Cerebellar nuclear complex (tissue), 1 donor: ENCODE measurements around the gene ETV5.
"Not testable (repeated sequence)": the region's sequence is repeated elsewhere in the genome, so short reads cannot be mapped to it uniquely, and the experiment has no call there.

Experiments used
- DNase-seq, 2 experiments: peaks; one replicate each; lab custom pipeline; 2025; lab: John Stamatoyannopoulos, UW

Gene ETV5

DNA sequence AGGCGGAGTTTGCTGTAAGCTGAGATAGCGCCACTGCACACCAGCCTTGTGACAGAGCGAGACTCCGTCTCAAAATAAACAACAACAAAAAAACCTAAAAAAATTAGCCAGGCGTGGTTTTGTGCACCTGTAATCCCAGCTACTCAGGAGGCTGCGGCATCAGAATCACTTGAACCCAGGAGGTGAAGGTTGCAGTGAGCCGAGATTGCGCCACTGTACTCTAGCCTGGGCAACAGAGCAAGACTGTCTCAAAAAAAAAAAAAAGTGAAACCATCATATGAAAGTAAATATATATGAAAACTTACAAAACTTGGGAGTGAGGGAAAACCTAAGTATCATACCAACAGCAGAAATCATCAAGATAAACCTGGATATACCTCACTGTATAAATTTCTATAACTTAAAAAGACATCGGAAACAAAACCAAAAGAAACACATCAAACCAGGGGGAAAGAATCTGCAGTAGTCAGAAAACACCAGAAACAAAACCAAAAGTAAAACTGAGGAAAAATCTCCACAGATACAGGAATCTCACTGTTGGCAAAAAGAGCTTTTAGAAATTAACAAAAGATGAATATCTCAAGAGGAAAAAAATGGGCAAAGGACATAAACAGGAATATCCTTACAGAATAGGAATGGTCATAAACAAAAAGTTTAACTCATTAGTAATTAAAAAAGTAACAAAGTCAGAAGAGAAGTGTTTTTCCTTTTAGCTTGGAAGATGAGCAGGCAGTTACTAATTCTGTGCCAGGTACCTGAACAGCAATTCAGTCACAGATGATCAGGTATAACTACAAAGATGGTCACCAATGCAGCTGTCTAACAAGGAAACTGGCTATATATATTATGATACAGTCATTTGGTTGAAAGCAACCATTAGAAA, 41.3 kb downstream of the ETV5 start:
- DNase-seq = no peak

DNA sequence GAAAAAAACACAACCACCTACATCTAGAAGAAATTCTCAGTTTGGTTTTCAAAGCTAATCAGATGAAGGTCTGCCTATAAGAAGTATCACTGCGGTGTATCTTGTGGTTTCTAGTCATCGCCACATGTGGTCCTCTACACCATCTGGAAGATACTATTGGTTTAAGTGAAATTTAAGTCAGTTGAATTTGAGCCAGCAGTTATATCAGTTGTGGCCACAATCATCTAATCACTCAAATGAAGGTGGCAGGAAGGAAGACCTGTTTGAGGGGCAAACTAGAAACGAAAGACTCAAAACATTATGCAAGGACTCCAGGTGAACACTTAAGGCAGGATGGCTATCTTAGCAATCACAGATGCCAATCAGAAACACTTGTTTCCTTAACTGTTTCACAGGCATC, 48.7 kb downstream of the ETV5 start:
- no peak for DNase-seq

DNA sequence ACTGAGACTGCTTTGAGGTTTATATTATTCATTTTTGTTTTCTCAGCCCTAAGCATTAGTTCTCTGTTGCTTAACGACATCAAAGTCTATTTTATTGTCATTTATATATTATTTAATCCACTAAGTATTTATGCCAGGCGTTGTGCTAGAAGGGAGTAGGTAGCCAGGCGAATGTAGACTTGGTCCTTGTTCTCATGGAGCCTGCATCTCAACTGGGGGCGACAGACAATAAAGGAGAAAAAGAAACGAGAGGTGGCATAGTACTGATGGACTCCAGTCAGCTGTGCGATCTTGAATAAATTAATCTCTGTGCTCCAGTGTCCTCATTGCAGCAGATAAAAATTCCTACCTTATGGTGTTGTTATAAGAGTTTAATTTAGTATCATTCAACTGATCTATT, 49.7 kb downstream of the ETV5 start:
- no peak for DNase-seq

- DNase-seq = no peak
Observed at GRCh38 chr3:186058225-186058624, 50.7 kb downstream of the ETV5 start.

GRCh38 chr3:186057594-186057993, 51.3 kb downstream of the ETV5 start:
- no peak for DNase-seq

DNA sequence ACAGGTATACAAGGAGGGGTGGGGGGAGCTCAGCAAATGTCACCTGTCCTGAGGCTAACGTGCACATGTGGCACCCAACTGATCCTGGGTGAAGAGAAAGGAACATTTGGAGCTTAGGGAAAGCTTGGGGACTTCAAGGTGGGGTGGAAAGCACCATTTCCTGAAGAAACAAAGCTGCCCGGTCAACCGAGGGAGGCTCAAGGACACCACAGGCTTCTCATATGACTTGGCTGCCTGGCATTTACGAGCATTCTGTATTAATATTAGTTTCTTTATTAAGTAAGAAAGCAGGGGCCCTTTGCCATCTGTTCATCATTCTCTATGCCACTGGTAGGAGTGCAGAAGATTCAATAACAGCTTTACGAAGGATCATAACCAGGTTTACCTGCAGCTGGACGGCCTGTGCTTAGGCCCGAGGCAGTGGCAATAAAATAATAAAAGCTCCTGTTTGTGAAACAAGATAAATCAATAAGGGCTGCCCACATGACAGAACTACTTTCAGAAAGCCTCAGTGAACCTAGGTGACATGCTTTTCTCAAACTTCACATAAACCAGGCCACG, 54.0 kb downstream of the ETV5 start:
- no peak for DNase-seq

GRCh38 chr3:186053954-186054791, 54.7 kb downstream of the ETV5 start:
- no peak for DNase-seq

GRCh38 chr3:186052096-186052840, 56.6 kb downstream of the ETV5 start:
- DNase-seq = no peak

GRCh38 chr3:186049001-186049400, 59.9 kb downstream of the ETV5 start:
- DNase-seq = no peak

- DNase-seq = no peak
Observed at GRCh38 chr3:186048119-186048518, 60.8 kb downstream of the ETV5 start.

DNA sequence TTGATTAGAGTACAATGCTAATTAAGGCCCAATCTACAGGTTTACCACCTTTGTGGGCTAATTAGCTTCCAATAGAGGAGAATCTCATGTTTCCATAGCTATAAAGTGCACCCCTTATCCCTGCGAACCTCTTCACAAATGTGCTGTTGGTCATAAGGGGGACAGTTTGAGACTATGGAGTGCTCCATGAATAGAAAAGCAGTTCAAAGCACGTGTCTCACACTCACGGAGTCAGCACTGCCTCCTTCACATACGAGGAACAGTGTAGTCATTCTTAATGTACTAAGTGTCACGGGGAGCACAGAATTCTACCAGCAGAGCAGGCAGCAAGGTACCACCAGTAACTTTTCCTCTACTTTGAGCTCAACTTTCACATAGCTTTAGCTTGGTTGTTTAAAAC, 62.1 kb downstream of the ETV5 start:
- DNase-seq = no peak

DNA sequence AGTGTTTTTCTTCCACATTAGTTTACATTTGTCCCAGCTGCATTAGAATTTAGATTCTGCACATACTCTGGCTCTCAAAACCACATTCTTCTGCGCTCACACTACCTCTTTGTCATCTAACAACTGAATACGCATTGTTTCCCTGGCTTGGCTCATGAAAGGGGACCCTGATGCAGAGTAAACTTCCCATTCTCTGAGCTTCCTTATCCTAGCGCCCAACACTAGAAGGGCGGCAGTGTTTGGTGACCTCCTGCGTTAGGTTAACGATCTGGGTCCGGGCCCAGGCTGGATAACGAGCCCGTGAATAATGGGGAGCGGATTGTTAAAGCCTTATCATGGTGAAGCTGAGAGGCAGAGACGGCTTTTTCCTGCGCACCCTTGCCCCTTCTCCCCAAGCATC, 63.9 kb downstream of the ETV5 start:
- no peak for DNase-seq

DNA sequence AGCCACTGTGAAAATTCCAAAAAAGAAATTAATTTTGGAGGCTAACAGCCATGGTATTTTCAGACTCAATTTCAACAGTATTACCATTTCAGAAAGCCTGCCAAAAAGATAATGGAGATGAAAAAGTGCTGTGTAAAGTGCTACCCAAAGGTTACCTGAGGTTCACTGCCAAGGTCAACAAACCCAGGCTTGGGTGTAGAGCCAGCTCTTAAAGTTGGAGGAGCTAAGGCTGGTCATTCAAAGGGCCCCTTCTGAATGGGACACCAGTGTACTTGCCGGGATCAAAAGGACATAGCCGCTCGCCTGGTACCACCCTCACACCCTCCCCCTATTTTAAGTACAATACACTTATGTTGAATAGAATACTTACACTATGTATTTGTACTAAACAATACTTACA, 64.5 kb downstream of the ETV5 start:
- DNase-seq = no peak

DNA sequence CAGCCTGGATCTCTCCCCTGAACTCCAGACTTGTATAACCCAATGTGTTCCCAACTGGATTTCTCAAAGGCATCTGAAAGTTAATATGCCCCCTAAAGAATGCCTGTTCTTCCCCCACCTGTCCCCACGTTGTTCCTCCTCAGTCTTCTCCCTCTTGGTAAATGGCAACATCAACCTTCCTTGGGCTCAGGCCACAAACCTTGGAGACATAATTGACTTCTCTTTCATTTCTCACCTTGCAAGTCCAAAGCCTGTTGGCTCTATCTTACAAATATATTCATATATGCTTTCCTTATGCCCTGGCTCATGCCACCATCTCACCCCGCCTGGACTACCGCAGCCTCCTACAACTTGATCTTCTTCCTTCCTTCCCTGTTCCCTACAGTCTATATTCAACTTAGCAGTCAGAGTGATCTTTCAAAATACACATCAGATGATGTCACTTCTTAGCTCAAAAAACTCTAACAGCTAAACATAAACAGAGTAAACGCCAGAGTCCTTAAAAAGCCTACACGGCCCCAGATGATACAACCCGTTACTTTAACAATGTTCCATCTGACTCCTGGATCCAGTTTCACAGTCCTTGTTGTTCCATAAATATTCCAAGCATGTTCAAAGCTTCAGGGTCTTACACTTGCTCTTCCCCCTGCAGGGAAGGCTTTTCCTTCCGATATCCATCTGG, 66.2 kb downstream of the ETV5 start:
- DNase-seq = no peak

- DNase-seq = no peak
Observed at GRCh38 chr3:186042036-186042435, 66.9 kb downstream of the ETV5 start.

GRCh38 chr3:186038360-186038759, 70.5 kb downstream of the ETV5 start:
- DNase-seq = no peak

- DNase-seq = no peak
Observed at GRCh38 chr3:186035277-186035676, 73.6 kb downstream of the ETV5 start.

DNA sequence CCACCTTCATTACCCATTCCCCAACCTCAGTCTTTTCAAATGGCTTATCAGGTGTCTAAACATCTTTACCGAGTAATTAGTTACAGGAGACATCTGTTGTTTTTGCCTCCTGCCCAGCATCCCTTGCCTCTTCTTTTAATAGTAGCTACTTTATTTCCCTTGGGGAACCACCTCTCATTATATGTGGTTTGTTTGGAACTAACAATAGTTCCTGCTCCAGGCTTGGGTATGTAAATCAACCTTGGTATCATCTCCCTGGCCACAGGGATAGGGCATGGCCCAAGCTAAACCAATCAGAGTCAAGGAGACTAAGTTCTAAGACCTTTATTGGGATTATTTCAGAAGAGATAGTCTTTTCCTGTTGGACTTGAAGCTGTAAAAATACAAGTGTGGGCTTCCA, 76.6 kb downstream of the ETV5 start:
- DNase-seq = no peak

DNA sequence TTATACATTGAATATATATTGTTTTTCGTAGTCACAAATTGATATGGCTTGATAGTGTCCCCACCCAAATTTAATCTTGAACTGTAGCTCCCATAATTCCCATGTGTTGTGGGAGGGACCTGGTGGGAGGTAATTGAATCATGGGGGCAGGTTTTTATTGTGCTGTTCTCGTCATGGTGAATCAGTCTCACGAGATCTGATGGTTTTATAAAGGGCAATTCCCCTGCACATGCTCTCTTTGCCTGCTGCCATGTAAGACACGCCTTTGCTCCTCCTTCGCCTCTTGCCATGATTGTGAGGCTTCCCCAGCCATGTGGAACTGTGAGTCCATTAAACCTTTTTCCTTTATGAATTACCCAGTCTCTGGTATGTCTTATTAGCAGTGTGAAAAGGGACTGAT, 82.9 kb downstream of the ETV5 start:
- DNase-seq = not testable (repeated sequence)

GRCh38 chr3:186025161-186025560, 83.7 kb downstream of the ETV5 start:
- no peak for DNase-seq

DNA sequence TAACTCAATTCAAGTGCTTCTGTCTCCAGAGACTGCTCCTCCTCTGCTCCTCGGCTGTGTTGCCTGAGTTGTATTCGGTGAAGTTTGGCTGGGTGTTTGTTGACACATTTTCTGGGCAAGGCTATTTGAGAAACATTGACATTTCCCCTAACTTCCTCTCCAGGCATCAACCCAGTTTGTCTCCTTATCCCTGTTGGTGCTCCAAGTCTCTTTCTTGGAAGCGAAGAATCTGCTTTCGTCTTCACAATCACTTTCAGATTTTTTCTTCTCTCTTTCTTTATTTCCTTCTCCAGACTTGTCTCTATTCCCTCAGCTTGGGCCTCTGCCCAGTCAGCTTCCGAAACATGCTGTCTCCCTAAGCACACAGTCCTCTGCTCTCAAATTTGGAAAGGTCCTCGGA, 84.7 kb downstream of the ETV5 start:
- DNase-seq = no peak

- no peak for DNase-seq
Observed at GRCh38 chr3:186022931-186023330, 86.0 kb downstream of the ETV5 start.
